ENCODE measurements around the gene CAMKV. TPM values are rescaled to one million over a fixed set of nuclear protein-coding genes. Genes with fewer than 3 reads are reported as not detected.

CAMKV gene
- total and polyA plus RNA-seq, 2 of the 4 experiments (the other 2 are of a cell fraction) = not detected

- in situ Hi-C loops (cut with MboI; ENCODE audit: low sequenced_read_pairs) = no loop called here
- Histone ChIP-seq H2BK120ac (ENCODE audit: low read depth, low read length) (no peak overlapping the region), H4K91ac (ENCODE audit: insufficient read depth, low read depth, low read length) (no peak overlapping the region), H3K79me1 (ENCODE audit: low read depth in 1 of 2, low read length in 2 of 2) (no peaks in the 10 kb centered on the region; a peak in 1 of 4 replicates), H2BK15ac (ENCODE audit: low read depth, low read length) (no peak overlapping the region), H3K27me3 (ENCODE audit: control insufficient read depth, insufficient read depth, low read length) (no peaks in the 10 kb centered on the region), H3K56ac (ENCODE audit: extremely low read depth, insufficient read depth, low read length) (no peak overlapping the region), H2BK5ac (ENCODE audit: low read depth, low read length, poor library complexity, severe bottlenecking) (no peak overlapping the region), H3K4me3 (ENCODE audit: insufficient read depth, low read depth, low read length) (no peak overlapping the region), H3K27ac (ENCODE audit: insufficient read depth, low read length) (no peak overlapping the region), H3K9ac (ENCODE audit: low read depth, low read length) (no peak overlapping the region), H2AFZ (replicated peaks; ENCODE audit: low read length, poor library complexity) (no peak overlapping the region), H3K4ac (ENCODE audit: low read depth, low read length) (no peak overlapping the region), H4K20me1 (ENCODE audit: insufficient read depth, low read length) (no peaks in the 10 kb centered on the region), H3K4me1 (ENCODE audit: control insufficient read depth, insufficient read depth, low read length) (no peaks in the 10 kb centered on the region), H3K23ac (ENCODE audit: low read depth, low read length) (no peak overlapping the region), H3K4me2 (ENCODE audit: low read depth, low read length) (no peak overlapping the region), H4K5ac (ENCODE audit: low read depth, low read length) (no peak overlapping the region), H3K9me1 (ENCODE audit: insufficient read depth, low read length) (no peaks in the 10 kb centered on the region), H2AK5ac (ENCODE audit: low read depth, low read length) (no peak overlapping the region), H3K18ac (ENCODE audit: low read depth, low read length) (no peak overlapping the region), H4K8ac (ENCODE audit: low read depth in 2 of 2, low read length in 2 of 2) (no peak overlapping the region), H3K9me3 (ENCODE audit: control insufficient read depth, insufficient read depth, low read length) (no peaks in the 10 kb centered on the region), H2AK9ac (replicated peaks; ENCODE audit: low read depth, low read length, poor library complexity) (no peak overlapping the region), H3K36me3 (ENCODE audit: control insufficient read depth, insufficient read depth, low read length) (peaks cover 21% of the 10 kb centered on the region), H2BK20ac (ENCODE audit: low read depth, low read length) (no peak overlapping the region), H3K14ac (replicated peaks; ENCODE audit: low read depth, low read length) (no peak overlapping the region)
- TF ChIP-seq RFX5 (IDR thresholded peaks at IDR 0.05; ENCODE audit: low read depth, low read length) = no peak
- TF ChIP-seq NFE2L2 (IDR thresholded peaks at IDR 0.05; ENCODE audit: low read depth, low read length) = no peak
- no peak for TF ChIP-seq POLR2A (IDR thresholded peaks at IDR 0.05; ENCODE audit: low read depth, low read length)
- TF ChIP-seq RCOR1 (IDR thresholded peaks at IDR 0.05; ENCODE audit: insufficient replicate concordance, low read length) = no peak
- TF ChIP-seq FOS (IDR thresholded peaks at IDR 0.05; ENCODE audit: low read depth, low read length) = no peak
- TF ChIP-seq CEBPB (IDR thresholded peaks at IDR 0.05; ENCODE audit: low read depth, low read length) = no peak
- TF ChIP-seq MAZ (IDR thresholded peaks at IDR 0.05; ENCODE audit: borderline replicate concordance, low read depth, low read length) = no peak
- no TSS peak for BruUV-seq (replicated peaks)
- no CpG with 5 or more reads among the region's 2 CpGs for WGBS, 2 experiments (ENCODE audit: extremely low coverage in 2 of 2, insufficient read length in 1 of 2)
- no peak for ATAC-seq (ENCODE audit: low read depth)
- ChIA-PET POLR2A (ENCODE audit: unreplicated experiment) (no interaction called here), CTCF (no interaction called here)
- dilution Hi-C loops (cut with HindIII; ENCODE audit: low sequenced_read_pairs, unreplicated experiment) = no loop called here
- DNase-seq = no peak
- intact Hi-C loops (cut with micrococcal nuclease) = no loop called here
Observed at GRCh38 chr3:49911124-49911420, 41.4 kb upstream of the CAMKV start.
